T-helper 1 cell (primary cell): Measurements from ENCODE around the gene ARHGAP23.
"Not testable (repeated sequence)": the region's sequence is repeated elsewhere in the genome, so short reads cannot be mapped to it uniquely, and the experiment has no call there.

Experiments used
- DNase-seq, 5 donors: peaks; one replicate each; pipeline ENCODE4 v3.0.0-alpha.2; 2012 to 2020

The ARHGAP23 gene

GRCh38 chr17:38491346-38492066 lies 63.2 kb downstream of the ARHGAP23 start:
- DNase-seq: not testable (repeated sequence)

GRCh38 chr17:38492067-38493040 lies 64.1 kb downstream of the ARHGAP23 start:
- peak; percentile 73 to 89 (median 81) for DNase-seq

- not testable (repeated sequence) for DNase-seq
Measured at GRCh38 chr17:38494152-38494551, 65.9 kb downstream of the ARHGAP23 start.

- not testable (repeated sequence) for DNase-seq
Measured at GRCh38 chr17:38497656-38498055, 69.4 kb downstream of the ARHGAP23 start.

- DNase-seq: no peak
Measured at GRCh38 chr17:38498353-38498752, 70.1 kb downstream of the ARHGAP23 start.

- not testable (repeated sequence) for DNase-seq
Measured at GRCh38 chr17:38499230-38499629, 71.0 kb downstream of the ARHGAP23 start.

GRCh38 chr17:38501718-38502117 lies 73.5 kb downstream of the ARHGAP23 start:
- not testable (repeated sequence) for DNase-seq

GRCh38 chr17:38503286-38503913 lies 75.1 kb downstream of the ARHGAP23 start:
- DNase-seq: not testable (repeated sequence)

- DNase-seq: no peak
Measured at GRCh38 chr17:38504216-38504615, 76.0 kb downstream of the ARHGAP23 start.

- DNase-seq: no peak
Measured at GRCh38 chr17:38507436-38507835, 79.2 kb downstream of the ARHGAP23 start.

GRCh38 chr17:38507921-38508569 lies 79.8 kb downstream of the ARHGAP23 start:
- DNase-seq: no peak

GRCh38 chr17:38508570-38508950 lies 80.3 kb downstream of the ARHGAP23 start:
- DNase-seq: no peak

- DNase-seq: peak; percentile 33 to 73 (median 52)
Measured at GRCh38 chr17:38508954-38509771, 80.9 kb downstream of the ARHGAP23 start.

GRCh38 chr17:38509772-38510420 lies 81.6 kb downstream of the ARHGAP23 start:
- no peak for DNase-seq

GRCh38 chr17:38510421-38511149 lies 82.3 kb downstream of the ARHGAP23 start:
- no peak for DNase-seq

GRCh38 chr17:38511150-38512108 lies 83.2 kb downstream of the ARHGAP23 start:
- DNase-seq: no peak

GRCh38 chr17:38512473-38513058 lies 84.3 kb downstream of the ARHGAP23 start:
- DNase-seq: no peak

- DNase-seq: not testable (repeated sequence)
Measured at GRCh38 chr17:38526526-38526925, 98.3 kb downstream of the ARHGAP23 start.

GRCh38 chr17:38528141-38528540 lies 99.9 kb downstream of the ARHGAP23 start:
- not testable (repeated sequence) for DNase-seq
